OCI-LY7 (cell line): ENCODE data around the gene PDCD1LG2.

Experiments
- EZH2phosphoT487 ChIP-seq: fragments of 200-600 bp; sonication (generic); IDR thresholded peaks from 2 replicates; pipeline ENCODE4 v1.6.1; 2018; ENCODE audit warnings: low read depth, borderline replicate concordance, mild to moderate bottlenecking, mixed run types, antibody characterized with exemption, low read length, moderate library complexity, mixed read lengths
- TF ChIP-seq, protein P1 (sequence below): fragments of 200-600 bp; sonication (generic); conservative IDR thresholded peaks from 2 replicates; pipeline ENCODE4 v1.5.1; 2014; ENCODE audit warnings: mild to moderate bottlenecking, antibody characterized with exemption, low read length, moderate library complexity, mixed read lengths

DNA sequence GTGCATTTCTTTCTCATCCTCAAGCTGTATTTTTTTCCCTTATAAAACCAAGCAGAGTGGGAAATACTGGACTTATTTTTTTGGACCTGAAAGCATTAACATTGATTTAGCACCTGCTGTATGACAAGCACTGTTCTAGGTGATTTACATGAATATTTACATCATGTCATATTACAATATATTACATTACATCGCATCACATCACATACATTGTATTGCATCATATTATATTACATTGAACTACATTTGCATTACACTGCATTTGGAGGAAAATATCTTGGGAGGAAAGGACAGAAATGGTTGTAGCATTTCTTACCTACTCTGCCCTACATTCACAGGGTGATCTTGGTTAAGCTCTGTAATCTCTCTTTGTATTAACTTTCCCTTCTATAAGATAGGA, 11.2 kb upstream of the PDCD1LG2 start:
- TF ChIP-seq, protein P1, sequence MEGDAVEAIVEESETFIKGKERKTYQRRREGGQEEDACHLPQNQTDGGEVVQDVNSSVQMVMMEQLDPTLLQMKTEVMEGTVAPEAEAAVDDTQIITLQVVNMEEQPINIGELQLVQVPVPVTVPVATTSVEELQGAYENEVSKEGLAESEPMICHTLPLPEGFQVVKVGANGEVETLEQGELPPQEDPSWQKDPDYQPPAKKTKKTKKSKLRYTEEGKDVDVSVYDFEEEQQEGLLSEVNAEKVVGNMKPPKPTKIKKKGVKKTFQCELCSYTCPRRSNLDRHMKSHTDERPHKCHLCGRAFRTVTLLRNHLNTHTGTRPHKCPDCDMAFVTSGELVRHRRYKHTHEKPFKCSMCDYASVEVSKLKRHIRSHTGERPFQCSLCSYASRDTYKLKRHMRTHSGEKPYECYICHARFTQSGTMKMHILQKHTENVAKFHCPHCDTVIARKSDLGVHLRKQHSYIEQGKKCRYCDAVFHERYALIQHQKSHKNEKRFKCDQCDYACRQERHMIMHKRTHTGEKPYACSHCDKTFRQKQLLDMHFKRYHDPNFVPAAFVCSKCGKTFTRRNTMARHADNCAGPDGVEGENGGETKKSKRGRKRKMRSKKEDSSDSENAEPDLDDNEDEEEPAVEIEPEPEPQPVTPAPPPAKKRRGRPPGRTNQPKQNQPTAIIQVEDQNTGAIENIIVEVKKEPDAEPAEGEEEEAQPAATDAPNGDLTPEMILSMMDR, result no peak
- no peak for TF ChIP-seq EZH2phosphoT487
